CD14-positive monocyte (primary cell): Measurements from ENCODE around the gene MRPS33. TPM values are rescaled to one million over a fixed set of nuclear protein-coding genes. Genes with fewer than 3 reads are reported as not detected.

ENCODE experiments used
- DNase-seq, 3 donors: peaks; one replicate each; pipeline ENCODE4 v3.0.0-alpha.2; 2011 to 2022
- H2AFZ ChIP-seq: 2 replicates; pipeline ENCODE4 v1.6.0; 2012; ENCODE audit warnings: mild to moderate bottlenecking, low read depth, low read length, inconsistent platforms; ENCODE audit not compliant: insufficient read depth, poor library complexity, severe bottlenecking
- H3K27ac ChIP-seq, 2 donors: 1 replicate in 1 of 2; 2 replicates in 1 of 2; pipeline ENCODE4 v1.5.1; 2012 to 2013; ENCODE audit warnings: low read length in 2 of 2, control low read depth in 1 of 2, inconsistent platforms in 1 of 2, low read depth in 1 of 2, mild to moderate bottlenecking in 1 of 2
- H3K27me3 ChIP-seq, 2 donors: one replicate each; pipeline versions ENCODE4 v1.6.0 to v1.6.1; 2011 to 2013; ENCODE audit warnings: low read length in 2 of 2; ENCODE audit not compliant: control insufficient read depth in 2 of 2, insufficient read depth in 2 of 2
- H3K36me3 ChIP-seq, 2 donors: replicated peaks in 1 of 2; 1 replicate in 1 of 2; 2 replicates in 1 of 2; pipeline versions ENCODE4 v1.5.1 to v1.6.1; 2012 to 2013; ENCODE audit warnings: low read length in 2 of 2, control low read depth in 1 of 2, inconsistent platforms in 1 of 2, mild to moderate bottlenecking in 1 of 2; ENCODE audit not compliant: insufficient read depth in 2 of 2, control insufficient read depth in 1 of 2
- H3K4me1 ChIP-seq, 2 donors: 1 replicate in 1 of 2; 2 replicates in 1 of 2; pipeline versions ENCODE4 v1.5.1 to v1.6.1; 2012 to 2013; ENCODE audit warnings: low read length in 2 of 2, control low read depth in 1 of 2, inconsistent platforms in 1 of 2, mild to moderate bottlenecking in 1 of 2, moderate library complexity in 1 of 2; ENCODE audit not compliant: insufficient read depth in 2 of 2, control insufficient read depth in 1 of 2
- H3K4me2 ChIP-seq: replicated peaks from 2 replicates; pipeline ENCODE3; 2012; ENCODE audit warnings: low read length, moderate library complexity, mild to moderate bottlenecking; ENCODE audit not compliant: poor library complexity, severe bottlenecking; ENCODE audit errors: extremely low read depth
- H3K4me3 ChIP-seq, 3 experiments: fragments of 200-600 bp in 1 of 3; sonication (generic) in 1 of 3; replicated peaks in 1 of 3; 1 replicate in 2 of 3; 2 replicates in 1 of 3; pipeline ENCODE4 v1.5.1; 2011 to 2013; ENCODE audit warnings: low read length in 3 of 3, mild to moderate bottlenecking in 3 of 3, control low read depth in 2 of 3, low read depth in 2 of 3, inconsistent platforms in 1 of 3, moderate library complexity in 1 of 3
- H3K79me2 ChIP-seq: 2 replicates; pipeline ENCODE4 v1.6.0; 2012; ENCODE audit warnings: mild to moderate bottlenecking, control low read depth, inconsistent platforms, low read length, moderate library complexity; ENCODE audit not compliant: insufficient read depth
- H3K9ac ChIP-seq: 2 replicates; pipeline ENCODE4 v1.6.0; 2017; ENCODE audit warnings: low read length, mild to moderate bottlenecking; ENCODE audit not compliant: insufficient read depth, poor library complexity, severe bottlenecking
- H3K9me3 ChIP-seq, 2 donors: replicated peaks in 1 of 2; 1 replicate in 1 of 2; 2 replicates in 1 of 2; pipeline versions ENCODE4 v1.5.1 to v1.6.1; 2012 to 2013; ENCODE audit warnings: low read length in 2 of 2, control low read depth in 1 of 2; ENCODE audit not compliant: control insufficient read depth in 1 of 2, insufficient read depth in 1 of 2
- H4K20me1 ChIP-seq: 2 replicates; pipeline ENCODE4 v1.6.0; 2012; ENCODE audit warnings: mild to moderate bottlenecking, low read length, control low read depth, moderate library complexity; ENCODE audit not compliant: insufficient read depth
- H3K27ac Mint-ChIP-seq, 7 donors: one replicate each; pipeline ENCODE4 v1.8.0; 2020; ENCODE audit warnings: mild to moderate bottlenecking in 7 of 7, mixed read lengths in 7 of 7, moderate library complexity in 6 of 7, inconsistent platforms in 2 of 7
- H3K27me3 Mint-ChIP-seq, 3 donors: one replicate each; pipeline ENCODE4 v1.8.0; 2021 to 2022; ENCODE audit warnings: low read depth in 3 of 3, mild to moderate bottlenecking in 3 of 3, mixed read lengths in 3 of 3, moderate library complexity in 3 of 3, inconsistent platforms in 1 of 3
- H3K36me3 Mint-ChIP-seq, 2 donors: one replicate each; pipeline ENCODE4 v1.8.0; 2020; ENCODE audit warnings: mixed read lengths in 2 of 2, inconsistent platforms in 1 of 2, mild to moderate bottlenecking in 1 of 2
- H3K4me1 Mint-ChIP-seq: one replicate; pipeline ENCODE4 v1.8.0; 2020; ENCODE audit warnings: mild to moderate bottlenecking, mixed read lengths
- H3K4me3 Mint-ChIP-seq, 2 donors: one replicate each; pipeline ENCODE4 v1.8.0; 2020; ENCODE audit warnings: mild to moderate bottlenecking in 2 of 2, mixed read lengths in 2 of 2, moderate library complexity in 1 of 2
- H3K9me3 Mint-ChIP-seq, 7 donors: one replicate each; pipeline ENCODE4 v1.8.0; 2020 to 2022; ENCODE audit warnings: mixed read lengths in 7 of 7, mild to moderate bottlenecking in 6 of 7, moderate library complexity in 6 of 7, inconsistent platforms in 2 of 7
- WGBS: methylation state at CpG from one replicate; pipeline ENCODE4 v1.1.5; 2013; ENCODE audit warnings: missing lambda C conversion rate; ENCODE audit not compliant: insufficient coverage; 5-methylcytosine and 5-hydroxymethylcytosine counted together
- intact Hi-C, 2 donors: fragments of 100-400 bp; cut with micrococcal nuclease; formaldehyde crosslinking; loops; one replicate each; pipeline versions ENCODE4 v1.15.0 to v1.15.1; 2023
- polyA plus RNA-seq, 3 donors: library from polyadenylated mRNA; depleted of rRNA in 1 of 3; unstranded in 2 of 3; stranded (reverse) in 1 of 3; fragments of 300-500 nt in 2 of 3; fragments of >200 nt in 1 of 3; fragmentation: Illumina TruSeq in 2 of 3; gene quantifications; 1 replicate in 2 of 3; 2 replicates in 1 of 3; pipeline ENCODE4 v1.2.3, GENCODE V29; 2012 to 2021
- TF ChIP-seq, protein P1 (sequence below): fragments of 200-600 bp; IDR thresholded peaks from one replicate; pipeline ENCODE4 v1.8.0; 2022; ENCODE audit warnings: antibody characterized with exemption, mild to moderate bottlenecking

The MRPS33 gene
- polyA plus RNA-seq, 3 donors: 8.9 to 52.7 (median 45.0) TPM

- intact Hi-C loops: no loop called here
- DNase-seq: no peak
- H3K9me3 ChIP-seq: no peaks in the 10 kb centered on the region
- no peak overlapping the region for H3K4me3 ChIP-seq
- no peaks in the 10 kb centered on the region for H3K79me2 ChIP-seq
- H3K4me1 ChIP-seq: no peaks in the 10 kb centered on the region
- H4K20me1 ChIP-seq: no peaks in the 10 kb centered on the region
- H2AFZ ChIP-seq: no peak overlapping the region
- peaks cover 4 to 14% of the 10 kb centered on the region in 2 donors for H3K36me3 ChIP-seq
- Mint-ChIP-seq H3K27ac (no peak overlapping the region), H3K4me3 (no peak overlapping the region), H3K36me3 (peaks cover 10 to 15% of the 10 kb centered on the region in 2 donors), H3K4me1 (no peaks in the 10 kb centered on the region), H3K27me3 (peaks cover 1 to 5% (median 2%) of the 10 kb centered on the region in 3 donors), H3K9me3 (peaks cover 0 to 5% (median 1%) of the 10 kb centered on the region in 7 donors)
- WGBS: no CpG with 5 or more reads among the region's 1 CpG
- H3K9ac ChIP-seq: no peak overlapping the region
- H3K27ac ChIP-seq: no peak overlapping the region
- H3K27me3 ChIP-seq: no peaks in the 10 kb centered on the region
- TF ChIP-seq, protein P1, sequence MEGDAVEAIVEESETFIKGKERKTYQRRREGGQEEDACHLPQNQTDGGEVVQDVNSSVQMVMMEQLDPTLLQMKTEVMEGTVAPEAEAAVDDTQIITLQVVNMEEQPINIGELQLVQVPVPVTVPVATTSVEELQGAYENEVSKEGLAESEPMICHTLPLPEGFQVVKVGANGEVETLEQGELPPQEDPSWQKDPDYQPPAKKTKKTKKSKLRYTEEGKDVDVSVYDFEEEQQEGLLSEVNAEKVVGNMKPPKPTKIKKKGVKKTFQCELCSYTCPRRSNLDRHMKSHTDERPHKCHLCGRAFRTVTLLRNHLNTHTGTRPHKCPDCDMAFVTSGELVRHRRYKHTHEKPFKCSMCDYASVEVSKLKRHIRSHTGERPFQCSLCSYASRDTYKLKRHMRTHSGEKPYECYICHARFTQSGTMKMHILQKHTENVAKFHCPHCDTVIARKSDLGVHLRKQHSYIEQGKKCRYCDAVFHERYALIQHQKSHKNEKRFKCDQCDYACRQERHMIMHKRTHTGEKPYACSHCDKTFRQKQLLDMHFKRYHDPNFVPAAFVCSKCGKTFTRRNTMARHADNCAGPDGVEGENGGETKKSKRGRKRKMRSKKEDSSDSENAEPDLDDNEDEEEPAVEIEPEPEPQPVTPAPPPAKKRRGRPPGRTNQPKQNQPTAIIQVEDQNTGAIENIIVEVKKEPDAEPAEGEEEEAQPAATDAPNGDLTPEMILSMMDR: no peak
- no peak overlapping the region for H3K4me2 ChIP-seq
Measured at GRCh38 chr7:141001546-141001945, 13.2 kb downstream of the MRPS33 start.

DNA sequence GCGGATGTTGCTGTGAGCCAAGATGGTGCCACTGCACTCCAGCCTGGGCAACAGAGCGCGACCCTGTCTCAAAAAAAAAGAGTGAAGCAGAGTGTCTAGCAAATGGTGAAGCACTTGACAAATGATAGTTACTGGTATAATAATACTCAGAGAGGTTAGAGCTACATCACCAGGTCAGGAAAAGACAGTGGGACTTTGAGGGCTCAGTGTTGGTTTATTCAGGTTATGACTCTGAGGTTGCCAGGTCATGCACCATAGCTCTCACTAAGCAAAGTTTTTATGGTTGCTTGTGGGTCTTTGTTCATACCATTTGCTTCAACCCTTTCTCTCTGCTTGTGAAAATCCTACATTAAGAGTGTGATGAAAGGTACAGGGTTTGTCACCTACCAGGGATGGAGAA lies 13.6 kb downstream of the MRPS33 start:
- Mint-ChIP-seq H3K27me3 (peaks cover 1 to 5% (median 2%) of the 10 kb centered on the region in 3 donors), H3K4me3 (no peak overlapping the region), H3K36me3 (peaks cover 6 to 11% of the 10 kb centered on the region in 2 donors), H3K9me3 (peaks cover 0 to 5% (median 1%) of the 10 kb centered on the region in 7 donors), H3K4me1 (no peaks in the 10 kb centered on the region), H3K27ac (no peak overlapping the region)
- no peaks in the 10 kb centered on the region for H3K4me1 ChIP-seq
- no peak overlapping the region for H3K9ac ChIP-seq
- no peaks in the 10 kb centered on the region for H3K27me3 ChIP-seq
- no peak for DNase-seq
- no peak overlapping the region for H3K4me3 ChIP-seq
- H3K4me2 ChIP-seq: no peak overlapping the region
- intact Hi-C loops: no loop called here
- H3K79me2 ChIP-seq: no peaks in the 10 kb centered on the region
- H3K9me3 ChIP-seq: no peaks in the 10 kb centered on the region
- TF ChIP-seq, protein P1: no peak
- peaks cover 4 to 9% of the 10 kb centered on the region in 2 donors for H3K36me3 ChIP-seq
- 100% methylated on average over 3 of the region's 3 CpGs for WGBS
- H4K20me1 ChIP-seq: no peaks in the 10 kb centered on the region
- H2AFZ ChIP-seq: no peak overlapping the region
- no peak overlapping the region for H3K27ac ChIP-seq
